ENCODE data around the gene TCL1B.

Gene TCL1B

GRCh38 chr14:95666450-95666849, 19.8 kb upstream of the TCL1B start:
- DNase-seq (ENCODE audit: low read depth in 2 of 2) = no peak

GRCh38 chr14:95667249-95667693, 19.0 kb upstream of the TCL1B start:
- DNase-seq (ENCODE audit: low read depth in 2 of 2) = no peak

- DNase-seq (ENCODE audit: low read depth in 2 of 2) = no peak
Observed at GRCh38 chr14:95668235-95668772, 17.9 kb upstream of the TCL1B start.

GRCh38 chr14:95674613-95675012, 11.6 kb upstream of the TCL1B start:
- no peak for DNase-seq (ENCODE audit: low read depth in 2 of 2)

GRCh38 chr14:95675486-95675885, 10.7 kb upstream of the TCL1B start:
- DNase-seq (ENCODE audit: low read depth in 2 of 2) = no peak

- DNase-seq (ENCODE audit: low read depth in 2 of 2) = no peak
Observed at GRCh38 chr14:95677179-95677835, 8.9 kb upstream of the TCL1B start.

GRCh38 chr14:95679148-95679815, 6.9 kb upstream of the TCL1B start:
- DNase-seq (ENCODE audit: low read depth in 2 of 2) = no peak

- no peak for DNase-seq (ENCODE audit: low read depth in 2 of 2)
Observed at GRCh38 chr14:95679998-95680735, 6.1 kb upstream of the TCL1B start.

GRCh38 chr14:95681153-95681552, 5.1 kb upstream of the TCL1B start:
- no peak for DNase-seq (ENCODE audit: low read depth in 2 of 2)

GRCh38 chr14:95683793-95684192, 2.4 kb upstream of the TCL1B start:
- DNase-seq (ENCODE audit: low read depth in 2 of 2) = peak in 1 of 2 donors; percentile 10

GRCh38 chr14:95686935-95687334, 709 bp downstream of the TCL1B start:
- DNase-seq (ENCODE audit: low read depth in 2 of 2) = no peak

GRCh38 chr14:95689441-95689840, 3.2 kb downstream of the TCL1B start:
- no peak for DNase-seq (ENCODE audit: low read depth in 2 of 2)

- DNase-seq (ENCODE audit: low read depth in 2 of 2) = no peak
Observed at GRCh38 chr14:95690815-95691214, 4.6 kb downstream of the TCL1B start.

GRCh38 chr14:95691591-95691990, 5.4 kb downstream of the TCL1B start:
- no peak for DNase-seq (ENCODE audit: low read depth in 2 of 2)

- DNase-seq (ENCODE audit: low read depth in 2 of 2) = no peak
Observed at GRCh38 chr14:95692109-95692508, 5.9 kb downstream of the TCL1B start.

GRCh38 chr14:95695051-95695450, 8.8 kb downstream of the TCL1B start:
- DNase-seq (ENCODE audit: low read depth in 2 of 2) = no peak

GRCh38 chr14:95695913-95696312, 9.7 kb downstream of the TCL1B start:
- no peak for DNase-seq (ENCODE audit: low read depth in 2 of 2)

GRCh38 chr14:95696741-95697140, 10.5 kb downstream of the TCL1B start:
- no peak for DNase-seq (ENCODE audit: low read depth in 2 of 2)

GRCh38 chr14:95697764-95698163, 11.5 kb downstream of the TCL1B start:
- DNase-seq (ENCODE audit: low read depth in 2 of 2) = no peak

- DNase-seq (ENCODE audit: low read depth in 2 of 2) = no peak
Observed at GRCh38 chr14:95698287-95698686, 12.1 kb downstream of the TCL1B start.

- DNase-seq (ENCODE audit: low read depth in 2 of 2) = no peak
Observed at GRCh38 chr14:95699412-95699811, 13.2 kb downstream of the TCL1B start.

GRCh38 chr14:95700221-95700976, 14.2 kb downstream of the TCL1B start:
- no peak for DNase-seq (ENCODE audit: low read depth in 2 of 2)
